Measurements from ENCODE around the gene ZNF766.

DNA sequence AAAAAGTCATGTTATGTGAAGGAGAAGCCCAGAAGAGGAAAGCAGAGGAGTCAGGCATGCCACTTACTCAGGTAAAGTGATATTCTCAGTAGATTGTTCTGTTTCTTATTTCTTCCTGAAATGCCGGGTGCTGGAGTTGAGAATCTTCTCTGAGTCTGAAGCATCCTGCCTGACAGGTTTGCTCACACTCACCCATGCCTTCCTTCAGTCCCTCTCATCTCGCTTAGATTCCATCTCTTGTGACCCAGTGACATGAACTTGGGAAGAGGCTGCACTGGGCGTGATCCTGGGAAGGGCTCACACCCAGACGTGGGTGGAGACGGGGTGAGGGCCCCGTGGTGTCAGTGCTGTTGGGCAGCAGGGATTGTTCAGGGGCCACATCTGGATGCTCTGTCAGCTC is 8.1 kb downstream of the ZNF766 start:
- TF ChIP-seq POLR2A (IDR thresholded peaks at IDR 0.05) (no peak), POLR2AphosphoS5 (IDR thresholded peaks at IDR 0.05) (no peak)

Measured in breast epithelium (tissue), 3 donors.